Astrocyte of the cerebellum (primary cell): ENCODE results near the gene UBE2C.

Experiments used
- DNase-seq: peaks from one replicate; pipeline ENCODE4 v3.0.0-alpha.2; 2011; ENCODE audit warnings: low read depth
- H3K4me3 ChIP-seq: 2 replicates; pipeline ENCODE4 v1.5.1; 2011; ENCODE audit warnings: mild to moderate bottlenecking, low read depth, low read length, moderate library complexity
- in situ Hi-C: cut with HindIII; loops from 2 replicates; pipeline ENCODE4 v1.10.0; 2017; ENCODE audit warnings: low sequenced_read_pairs
- TF ChIP-seq, protein P1 (sequence below): IDR thresholded peaks from 2 replicates; pipeline ENCODE4 v1.5.1; 2012; ENCODE audit warnings: low read length, low read depth, moderate library complexity, mild to moderate bottlenecking; ENCODE audit errors: missing control alignments

Gene UBE2C

DNA sequence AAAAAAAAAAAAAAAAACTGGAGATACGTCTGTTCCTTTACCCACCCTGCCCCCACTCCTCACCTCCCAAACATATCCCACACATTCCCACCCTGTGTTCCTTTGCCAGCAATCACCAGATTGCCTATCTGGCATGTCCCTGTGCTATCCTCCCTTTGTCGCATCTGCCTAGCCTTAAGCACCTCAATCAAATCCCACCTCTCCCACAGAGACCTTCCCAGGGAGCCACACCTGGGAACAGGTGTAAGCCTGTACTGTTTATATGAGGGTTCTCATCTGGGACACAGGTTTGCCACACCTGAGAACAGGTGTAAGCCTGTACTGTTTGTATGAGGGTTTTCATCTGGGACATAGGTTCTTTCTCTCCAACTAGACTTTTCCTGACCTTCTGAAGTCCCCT lies 37.5 kb upstream of the UBE2C start:
- no peak for DNase-seq
- H3K4me3 ChIP-seq = no peak overlapping the region
- in situ Hi-C loops = loop anchor here (5.0 kb wide), 1 partner anchor 448 kb away; no protein-coding TSS in a partner anchor
- TF ChIP-seq, protein P1, sequence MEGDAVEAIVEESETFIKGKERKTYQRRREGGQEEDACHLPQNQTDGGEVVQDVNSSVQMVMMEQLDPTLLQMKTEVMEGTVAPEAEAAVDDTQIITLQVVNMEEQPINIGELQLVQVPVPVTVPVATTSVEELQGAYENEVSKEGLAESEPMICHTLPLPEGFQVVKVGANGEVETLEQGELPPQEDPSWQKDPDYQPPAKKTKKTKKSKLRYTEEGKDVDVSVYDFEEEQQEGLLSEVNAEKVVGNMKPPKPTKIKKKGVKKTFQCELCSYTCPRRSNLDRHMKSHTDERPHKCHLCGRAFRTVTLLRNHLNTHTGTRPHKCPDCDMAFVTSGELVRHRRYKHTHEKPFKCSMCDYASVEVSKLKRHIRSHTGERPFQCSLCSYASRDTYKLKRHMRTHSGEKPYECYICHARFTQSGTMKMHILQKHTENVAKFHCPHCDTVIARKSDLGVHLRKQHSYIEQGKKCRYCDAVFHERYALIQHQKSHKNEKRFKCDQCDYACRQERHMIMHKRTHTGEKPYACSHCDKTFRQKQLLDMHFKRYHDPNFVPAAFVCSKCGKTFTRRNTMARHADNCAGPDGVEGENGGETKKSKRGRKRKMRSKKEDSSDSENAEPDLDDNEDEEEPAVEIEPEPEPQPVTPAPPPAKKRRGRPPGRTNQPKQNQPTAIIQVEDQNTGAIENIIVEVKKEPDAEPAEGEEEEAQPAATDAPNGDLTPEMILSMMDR = no peak

DNA sequence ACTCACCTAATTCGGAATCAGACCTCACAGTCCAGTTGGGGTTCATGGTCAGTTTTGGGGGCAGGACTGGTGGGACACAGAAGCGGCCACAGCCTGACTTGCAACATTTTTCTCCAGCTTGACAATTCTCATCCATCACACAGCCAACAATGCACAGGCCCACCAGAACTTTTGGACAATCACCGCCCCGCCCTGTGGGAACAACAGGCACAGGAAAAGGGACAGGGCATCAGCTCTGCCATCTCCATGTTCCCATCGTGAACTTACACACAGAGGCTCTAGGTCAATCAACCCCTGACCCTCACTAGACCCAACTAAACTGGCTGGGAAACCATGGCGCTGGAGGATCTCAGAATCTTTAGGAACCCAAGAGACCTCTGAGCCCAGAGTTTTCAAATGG lies 37.0 kb upstream of the UBE2C start:
- no peak for DNase-seq
- TF ChIP-seq, protein P1 = no peak
- in situ Hi-C loops = no loop called here
- no peak overlapping the region for H3K4me3 ChIP-seq

DNA sequence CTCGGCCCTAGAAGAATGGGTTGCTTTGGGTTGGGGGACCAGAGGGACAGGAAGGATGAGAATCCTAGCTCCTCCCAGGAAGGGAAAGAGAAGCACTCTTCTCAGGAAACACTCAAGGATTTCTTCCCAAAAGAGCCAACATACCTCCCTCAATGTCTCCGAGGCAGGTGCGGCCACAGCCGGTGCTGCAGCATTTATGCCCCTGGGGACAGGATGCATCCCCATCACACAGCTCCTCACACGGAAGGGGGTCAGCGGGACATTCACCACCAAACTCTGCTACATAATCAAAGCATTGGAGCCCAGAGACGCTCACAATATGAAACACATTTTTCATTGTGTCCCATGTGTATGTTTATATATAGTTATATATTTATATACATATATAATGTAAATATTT lies 35.5 kb upstream of the UBE2C start:
- no peak for DNase-seq
- TF ChIP-seq, protein P1 = no peak
- in situ Hi-C loops = no loop called here
- H3K4me3 ChIP-seq = no peak overlapping the region

DNA sequence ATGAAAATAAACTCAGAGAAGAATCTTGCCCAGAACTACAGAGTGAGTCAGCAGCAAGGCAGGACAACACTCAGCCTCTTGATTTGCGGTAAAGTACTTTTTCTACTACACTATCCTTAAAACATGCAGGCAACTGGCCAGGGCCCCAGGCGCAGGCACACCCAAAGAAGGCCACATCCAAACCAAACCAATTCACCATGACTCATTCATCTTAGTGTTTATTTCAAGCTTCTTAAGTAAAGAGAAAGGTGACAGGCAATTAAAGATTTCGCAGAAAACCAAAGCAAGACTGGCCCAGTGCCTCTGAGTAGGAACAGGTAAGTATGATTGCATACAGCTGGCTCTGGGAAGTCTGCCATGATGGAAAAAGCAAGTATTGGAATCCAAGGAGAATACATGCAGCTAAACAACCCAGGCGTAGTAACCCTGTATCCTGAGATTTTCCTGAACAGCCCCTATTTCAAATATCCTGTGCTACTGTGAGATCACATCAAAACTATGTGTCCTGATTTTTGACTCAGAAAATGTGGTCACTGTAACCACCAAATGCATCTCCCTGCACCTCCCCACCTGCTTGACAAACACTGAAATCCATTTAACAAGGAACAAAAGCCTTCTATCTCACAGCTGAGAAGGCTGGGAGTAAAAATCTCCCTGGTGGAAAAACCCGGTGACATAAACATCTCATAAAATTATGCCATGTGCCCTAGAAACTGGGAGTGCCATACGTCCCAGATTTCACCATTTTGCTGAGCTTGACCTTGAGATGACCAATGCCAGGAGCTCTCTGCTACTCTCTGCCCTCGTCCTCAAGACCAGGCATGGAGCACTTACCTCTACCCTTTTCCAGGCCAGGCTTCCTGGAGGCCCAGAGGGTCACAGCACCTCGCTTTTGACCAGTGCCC lies 33.2 kb upstream of the UBE2C start:
- no peak overlapping the region for H3K4me3 ChIP-seq
- in situ Hi-C loops = no loop called here
- peak; percentile 99 for DNase-seq
- TF ChIP-seq, protein P1 = no peak

DNA sequence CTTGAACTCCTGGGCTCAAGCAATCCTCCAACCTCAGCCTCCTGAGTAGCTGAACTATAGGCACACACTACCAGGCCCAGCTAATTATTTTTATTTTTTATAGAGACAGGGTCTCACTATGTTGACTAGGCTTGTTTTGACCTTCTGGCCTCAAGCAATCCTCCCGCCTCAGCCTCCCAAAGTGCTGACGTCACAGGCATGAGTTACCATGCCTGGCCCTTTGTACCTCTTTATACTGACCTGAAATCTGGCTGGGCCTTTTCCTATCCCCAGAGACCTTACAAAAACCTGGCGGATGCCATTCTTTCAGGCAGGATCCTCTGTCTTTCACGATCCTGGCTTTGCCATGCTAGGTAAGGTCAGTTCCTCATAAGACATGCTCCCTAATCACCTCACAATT lies 32.3 kb upstream of the UBE2C start:
- in situ Hi-C loops = no loop called here
- no peak overlapping the region for H3K4me3 ChIP-seq
- no peak for DNase-seq
- TF ChIP-seq, protein P1 = no peak

DNA sequence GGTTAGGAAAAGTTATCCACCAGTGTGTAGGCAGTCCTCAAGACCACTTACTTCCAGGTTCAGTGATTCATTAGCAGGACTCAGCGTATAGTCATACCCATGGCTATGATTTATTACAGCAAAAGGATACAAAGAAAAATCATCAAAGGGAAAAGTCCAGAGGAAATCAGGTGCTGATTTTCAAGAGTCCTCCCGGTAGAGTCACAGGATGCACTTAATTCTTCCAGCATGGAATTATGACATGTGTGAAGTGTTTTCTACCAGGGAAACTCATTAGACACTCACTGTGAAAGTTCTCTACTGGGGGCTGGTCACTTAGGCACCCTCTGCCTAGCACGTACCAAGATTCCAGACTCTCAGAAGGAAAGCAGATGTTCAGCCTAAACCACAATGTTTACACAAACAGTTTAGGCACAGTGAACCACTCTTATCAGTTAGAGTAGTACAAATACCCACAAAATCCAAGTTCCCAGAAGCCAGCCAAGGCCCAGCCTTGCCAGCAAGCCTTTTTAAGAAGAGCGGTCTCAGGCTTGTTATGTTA lies 31.0 kb upstream of the UBE2C start:
- no peak overlapping the region for H3K4me3 ChIP-seq
- TF ChIP-seq, protein P1 = no peak
- in situ Hi-C loops = no loop called here
- DNase-seq = peak; percentile 27
